Measurements from ENCODE around the gene FCHO2.
"Not testable (repeated sequence)": the region's sequence is repeated elsewhere in the genome, so short reads cannot be mapped to it uniquely, and the experiment has no call there.

FCHO2 gene

GRCh38 chr5:72957337-72957736, 1.5 kb downstream of the FCHO2 start:
- no peak overlapping the region for H3K4me3 ChIP-seq (ENCODE audit: low read depth, low read length)
- TF ChIP-seq CTCF (IDR thresholded peaks at IDR 0.05; ENCODE audit: borderline replicate concordance, insufficient read depth, low read depth, low read length) = no peak

GRCh38 chr5:72959257-72959656, 3.4 kb downstream of the FCHO2 start:
- TF ChIP-seq CTCF (IDR thresholded peaks at IDR 0.05; ENCODE audit: borderline replicate concordance, insufficient read depth, low read depth, low read length) = no peak
- no peak overlapping the region for H3K4me3 ChIP-seq (ENCODE audit: low read depth, low read length)

GRCh38 chr5:72974481-72974880, 18.6 kb downstream of the FCHO2 start:
- H3K4me3 ChIP-seq (ENCODE audit: low read depth, low read length) = not testable (repeated sequence)

- H3K4me3 ChIP-seq (ENCODE audit: low read depth, low read length) = not testable (repeated sequence)
Measured at GRCh38 chr5:72976810-72977209, 21.0 kb downstream of the FCHO2 start.

- no peak overlapping the region for H3K4me3 ChIP-seq (ENCODE audit: low read depth, low read length)
- TF ChIP-seq CTCF (IDR thresholded peaks at IDR 0.05; ENCODE audit: borderline replicate concordance, insufficient read depth, low read depth, low read length) = no peak
Measured at GRCh38 chr5:72985719-72986118, 29.9 kb downstream of the FCHO2 start.

GRCh38 chr5:72988769-72989168, 32.9 kb downstream of the FCHO2 start:
- no peak overlapping the region for H3K4me3 ChIP-seq (ENCODE audit: low read depth, low read length)
- TF ChIP-seq CTCF (IDR thresholded peaks at IDR 0.05; ENCODE audit: borderline replicate concordance, insufficient read depth, low read depth, low read length) = no peak

- no peak for TF ChIP-seq CTCF (IDR thresholded peaks at IDR 0.05; ENCODE audit: borderline replicate concordance, insufficient read depth, low read depth, low read length)
- H3K4me3 ChIP-seq (ENCODE audit: low read depth, low read length) = no peak overlapping the region
Measured at GRCh38 chr5:72991394-72991793, 35.6 kb downstream of the FCHO2 start.

- H3K4me3 ChIP-seq (ENCODE audit: low read depth, low read length) = no peak overlapping the region
- TF ChIP-seq CTCF (IDR thresholded peaks at IDR 0.05; ENCODE audit: borderline replicate concordance, insufficient read depth, low read depth, low read length) = no peak
Measured at GRCh38 chr5:72994578-72994977, 38.7 kb downstream of the FCHO2 start.
